Erythroblast (primary cell): ENCODE data around the gene NEDD4L.

Source experiments
- DNase-seq, 2 experiments: peaks; one replicate each; lab custom pipeline; 2025; lab: John Stamatoyannopoulos, UW
- GATA1 ChIP-seq: IDR thresholded peaks from 2 replicates; pipeline ENCODE4 v1.6.1; 2011; ENCODE audit warnings: low read depth, mild to moderate bottlenecking, control low read depth, low read length, moderate library complexity
- POLR2A ChIP-seq: IDR thresholded peaks from 2 replicates; pipeline ENCODE4 v1.6.1; 2011; ENCODE audit warnings: mild to moderate bottlenecking, low read length

Gene NEDD4L

GRCh38 chr18:58101291-58101794, 57.3 kb downstream of the NEDD4L start:
- no peak for TF ChIP-seq GATA1
- TF ChIP-seq POLR2A: no peak
- DNase-seq: no peak

GRCh38 chr18:58102018-58102417, 58.0 kb downstream of the NEDD4L start:
- TF ChIP-seq GATA1 (no peak), POLR2A (no peak)
- no peak for DNase-seq

GRCh38 chr18:58102875-58103274, 58.8 kb downstream of the NEDD4L start:
- no peak for TF ChIP-seq GATA1
- no peak for TF ChIP-seq POLR2A
- DNase-seq: no peak

- TF ChIP-seq GATA1 (no peak), POLR2A (no peak)
- no peak for DNase-seq
Observed at GRCh38 chr18:58103339-58103985, 59.4 kb downstream of the NEDD4L start.

GRCh38 chr18:58104096-58104495, 60.1 kb downstream of the NEDD4L start:
- DNase-seq: no peak
- TF ChIP-seq POLR2A (no peak), GATA1 (no peak)

- TF ChIP-seq GATA1 (no peak), POLR2A (no peak)
Observed at GRCh38 chr18:58105206-58105887, 61.3 kb downstream of the NEDD4L start.

GRCh38 chr18:58105888-58106260, 61.8 kb downstream of the NEDD4L start:
- no peak for DNase-seq
- no peak for TF ChIP-seq GATA1
- no peak for TF ChIP-seq POLR2A

More at GRCh38 chr18:58105206-58105887, 61.3 kb downstream of the NEDD4L start:
- DNase-seq: no peak

- no peak for DNase-seq
- TF ChIP-seq GATA1 (no peak), POLR2A (no peak)
Observed at GRCh38 chr18:58106289-58107070, 62.5 kb downstream of the NEDD4L start.

- DNase-seq: no peak
- TF ChIP-seq GATA1: no peak
Observed at GRCh38 chr18:58109256-58109655, 65.2 kb downstream of the NEDD4L start.

GRCh38 chr18:58110398-58110797, 66.4 kb downstream of the NEDD4L start:
- TF ChIP-seq GATA1: no peak
- TF ChIP-seq POLR2A: no peak
- DNase-seq: no peak

GRCh38 chr18:58112174-58112573, 68.1 kb downstream of the NEDD4L start:
- TF ChIP-seq GATA1: no peak
- no peak for DNase-seq

GRCh38 chr18:58113337-58113736, 69.3 kb downstream of the NEDD4L start:
- DNase-seq: no peak
- no peak for TF ChIP-seq POLR2A
- TF ChIP-seq GATA1: no peak

- TF ChIP-seq GATA1: no peak
- TF ChIP-seq POLR2A: no peak
- DNase-seq: no peak
Observed at GRCh38 chr18:58114766-58115165, 70.7 kb downstream of the NEDD4L start.

- TF ChIP-seq GATA1: no peak
- TF ChIP-seq POLR2A: no peak
- DNase-seq: no peak
Observed at GRCh38 chr18:58116818-58117217, 72.8 kb downstream of the NEDD4L start.
